Esophagus squamous epithelium (tissue), 5 donors: ENCODE results near the gene PAPSS2. TPM values are rescaled to one million over a fixed set of nuclear protein-coding genes. Genes with fewer than 3 reads are reported as not detected.

ENCODE experiments used
- DNase-seq: peaks from one replicate; lab custom pipeline; 2025; lab: John Stamatoyannopoulos, UW
- H3K27ac ChIP-seq, 4 donors: fragments of 200-600 bp; sonication (generic); one replicate each; pipeline ENCODE4 v1.5.1; 2016 to 2019; ENCODE audit warnings: mild to moderate bottlenecking in 1 of 4
- H3K27me3 ChIP-seq, 4 donors: fragments of 200-600 bp; sonication (generic); 1 replicate in 3 of 4; 2 replicates in 1 of 4; pipeline versions ENCODE4 v1.5.1 to v1.6.0; 2017 to 2021; ENCODE audit warnings: antibody characterized with exemption in 1 of 4
- H3K36me3 ChIP-seq, 3 donors: fragments of 200-600 bp; sonication (generic); one replicate each; pipeline ENCODE4 v1.5.1; 2016 to 2019
- H3K4me1 ChIP-seq, 3 donors: fragments of 200-600 bp; sonication (generic); one replicate each; pipeline ENCODE4 v1.5.1; 2017 to 2019
- H3K4me3 ChIP-seq, 4 donors: fragments of 200-600 bp; sonication (generic); 1 replicate in 3 of 4; 2 replicates in 1 of 4; pipeline ENCODE4 v1.5.1; 2016 to 2019; ENCODE audit warnings: mild to moderate bottlenecking in 2 of 4, moderate library complexity in 1 of 4
- H3K9me3 ChIP-seq, 3 donors: fragments of 200-600 bp; sonication (generic); one replicate each; pipeline ENCODE4 v1.5.1; 2016 to 2019
- CTCF ChIP-seq, 6 experiments: fragments of 450-650 bp in 4 of 6; fragments of 200-600 bp in 2 of 6; sonication (generic) in 2 of 6; IDR thresholded peaks; one replicate each; pipeline ENCODE4 v1.5.1; 2016 to 2019; ENCODE audit warnings: antibody characterized with exemption in 6 of 6, mild to moderate bottlenecking in 4 of 6, moderate library complexity in 4 of 6
- POLR2A ChIP-seq, 4 donors: fragments of 450-650 bp; IDR thresholded peaks; one replicate each; pipeline ENCODE4 v1.6.1; 2017; ENCODE audit warnings: antibody characterized with exemption in 4 of 4, mild to moderate bottlenecking in 4 of 4, moderate library complexity in 3 of 4
- WGBS, 2 donors: methylation state at CpG; one replicate each; pipeline ENCODE4 v1.1.5; 2018; 5-methylcytosine and 5-hydroxymethylcytosine counted together
- intact Hi-C: fragments of 100-400 bp; cut with DNase I; formaldehyde crosslinking; loops from one replicate; pipeline ENCODE4 v1.15.0; 2022
- total RNA-seq, 4 donors: library from RNA; depleted of rRNA; stranded (reverse); fragments of >200 nt; gene quantifications; one replicate each; pipeline ENCODE4 v1.1.0, GENCODE V29; 2016
- donor health status: DM: yes; HTN: yes; CAD: no.

PAPSS2 gene
- total RNA-seq, 4 donors from 2014 or later, result 1.8 to 13.3 (median 11.0) TPM

- H3K9me3 ChIP-seq, result no peaks in the 10 kb centered on the region
- TF ChIP-seq CTCF (IDR thresholded peaks at IDR 0.05) (no peak), POLR2A (IDR thresholded peaks at IDR 0.05) (no peak)
- no peak for DNase-seq
- no peak overlapping the region for H3K4me3 ChIP-seq
- H3K4me1 ChIP-seq, result no peaks in the 10 kb centered on the region
- WGBS, 2 donors, result 89 to 91% methylated on average over 3 to 4 of the region's 4 CpGs
- no peak overlapping the region for H3K27ac ChIP-seq
- intact Hi-C loops, result no loop called here
- no peaks in the 10 kb centered on the region for H3K27me3 ChIP-seq
- H3K36me3 ChIP-seq, result no peaks in the 10 kb centered on the region
These were observed 43.3 kb downstream of the PAPSS2 start for GRCh38 chr10:87702973-87703294.

- H3K36me3 ChIP-seq, result no peaks in the 10 kb centered on the region
- H3K27me3 ChIP-seq, result no peaks in the 10 kb centered on the region
- no peak overlapping the region for H3K4me3 ChIP-seq
- intact Hi-C loops, result no loop called here
- H3K27ac ChIP-seq, result no peak overlapping the region
- no peak for TF ChIP-seq CTCF (IDR thresholded peaks at IDR 0.05)
- no peak for TF ChIP-seq POLR2A (IDR thresholded peaks at IDR 0.05)
- DNase-seq, result no peak
- no peaks in the 10 kb centered on the region for H3K4me1 ChIP-seq
- WGBS, 2 donors, result 56 to 67% methylated on average over 1 of the region's 1 CpG
- no peaks in the 10 kb centered on the region for H3K9me3 ChIP-seq
These were observed 44.1 kb downstream of the PAPSS2 start for GRCh38 chr10:87703771-87704170.

- TF ChIP-seq POLR2A (IDR thresholded peaks at IDR 0.05) (no peak), CTCF (IDR thresholded peaks at IDR 0.05) (no peak)
- Histone ChIP-seq H3K27me3 (no peaks in the 10 kb centered on the region), H3K36me3 (no peaks in the 10 kb centered on the region), H3K27ac (no peak overlapping the region), H3K4me1 (no peaks in the 10 kb centered on the region), H3K9me3 (no peaks in the 10 kb centered on the region), H3K4me3 (no peak overlapping the region)
- no peak for DNase-seq
- intact Hi-C loops, result no loop called here
These were observed 45.7 kb downstream of the PAPSS2 start for GRCh38 chr10:87705339-87705738.

- Histone ChIP-seq H3K27ac (no peak overlapping the region), H3K27me3 (no peaks in the 10 kb centered on the region), H3K4me1 (no peaks in the 10 kb centered on the region), H3K4me3 (no peak overlapping the region), H3K36me3 (no peaks in the 10 kb centered on the region), H3K9me3 (no peaks in the 10 kb centered on the region)
- WGBS, 2 donors, result 72 to 78% methylated on average over 4 of the region's 4 CpGs
- no peak for TF ChIP-seq CTCF (IDR thresholded peaks at IDR 0.05)
- no peak for TF ChIP-seq POLR2A (IDR thresholded peaks at IDR 0.05)
- DNase-seq, result no peak
- intact Hi-C loops, result no loop called here
These were observed 47.1 kb downstream of the PAPSS2 start for GRCh38 chr10:87706731-87707130.

- no peak for TF ChIP-seq POLR2A (IDR thresholded peaks at IDR 0.05)
- no peak for TF ChIP-seq CTCF (IDR thresholded peaks at IDR 0.05)
- no peak for DNase-seq
- H3K27ac ChIP-seq, result no peak overlapping the region
- 84 to 94% methylated on average over 3 to 4 of the region's 4 CpGs for WGBS, 2 donors
- H3K9me3 ChIP-seq, result no peaks in the 10 kb centered on the region
- intact Hi-C loops, result no loop called here
- no peaks in the 10 kb centered on the region for H3K36me3 ChIP-seq
- no peaks in the 10 kb centered on the region for H3K4me1 ChIP-seq
- H3K4me3 ChIP-seq, result no peak overlapping the region
- no peaks in the 10 kb centered on the region for H3K27me3 ChIP-seq
These were observed 47.6 kb downstream of the PAPSS2 start for GRCh38 chr10:87707254-87707653.
